Fibroblast of skin of scalp (primary cell): ENCODE measurements around the gene TPP1. TPM values are rescaled to one million over a fixed set of nuclear protein-coding genes. Genes with fewer than 3 reads are reported as not detected.

Experiments used
- DNase-seq: peaks from one replicate; pipeline ENCODE4 v3.0.0-alpha.2; 2013
- polyA plus RNA-seq, 2 experiments: library from polyadenylated mRNA; unstranded; fragments of 120-200 nt; gene quantifications; one replicate each; pipeline ENCODE4 v1.2.1, GENCODE V29; 2013; ENCODE audit not compliant: insufficient read length in 2 of 2

TPP1 gene
- polyA plus RNA-seq (2013, experiment 1 of 2; ENCODE audit: insufficient read length): 62.1 TPM
- 72.3 TPM for polyA plus RNA-seq (2013, experiment 2 of 2; ENCODE audit: insufficient read length)

DNA sequence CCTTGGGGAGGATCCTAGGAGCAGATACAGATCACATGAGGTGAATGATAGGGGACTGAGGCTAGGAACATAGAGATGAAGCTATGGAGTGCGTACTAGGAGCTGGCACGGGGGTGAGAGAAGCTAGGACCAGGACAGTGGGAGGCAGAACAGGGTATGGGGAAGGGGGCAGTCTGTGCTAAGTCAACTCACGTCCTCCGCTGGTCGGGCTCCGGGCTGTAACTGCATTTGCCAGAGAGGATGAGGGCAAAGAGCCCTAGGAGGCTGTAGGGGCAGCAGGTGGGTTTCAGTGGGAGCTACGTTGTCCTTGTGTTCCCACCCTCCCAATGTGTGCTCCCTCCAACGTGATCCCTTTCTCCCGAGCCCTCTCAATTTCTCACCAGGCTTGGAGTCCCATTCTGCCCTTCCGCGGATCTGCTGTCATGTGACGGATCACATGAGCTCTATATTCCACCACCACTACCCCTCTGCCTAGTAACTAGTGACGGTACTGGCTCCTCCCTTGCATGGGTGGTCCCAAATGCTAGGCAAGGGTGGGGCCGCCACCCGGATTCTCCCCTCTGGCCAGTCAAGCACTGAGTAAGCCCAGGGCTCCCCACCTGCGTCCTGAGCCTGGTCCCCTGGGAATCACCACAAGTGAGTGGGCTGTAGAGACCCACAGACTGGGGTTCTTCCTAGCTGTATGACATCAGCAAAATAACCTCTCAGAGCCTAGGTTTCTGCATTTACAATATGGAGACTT is at the start of gene TPP1:
TSS of gene TPP1 (minus strand) at position 419 of the 742 bp plus-strand sequence. CDS start at position 397, 22 bp downstream.
- DNase-seq: peak; percentile 96

DNA sequence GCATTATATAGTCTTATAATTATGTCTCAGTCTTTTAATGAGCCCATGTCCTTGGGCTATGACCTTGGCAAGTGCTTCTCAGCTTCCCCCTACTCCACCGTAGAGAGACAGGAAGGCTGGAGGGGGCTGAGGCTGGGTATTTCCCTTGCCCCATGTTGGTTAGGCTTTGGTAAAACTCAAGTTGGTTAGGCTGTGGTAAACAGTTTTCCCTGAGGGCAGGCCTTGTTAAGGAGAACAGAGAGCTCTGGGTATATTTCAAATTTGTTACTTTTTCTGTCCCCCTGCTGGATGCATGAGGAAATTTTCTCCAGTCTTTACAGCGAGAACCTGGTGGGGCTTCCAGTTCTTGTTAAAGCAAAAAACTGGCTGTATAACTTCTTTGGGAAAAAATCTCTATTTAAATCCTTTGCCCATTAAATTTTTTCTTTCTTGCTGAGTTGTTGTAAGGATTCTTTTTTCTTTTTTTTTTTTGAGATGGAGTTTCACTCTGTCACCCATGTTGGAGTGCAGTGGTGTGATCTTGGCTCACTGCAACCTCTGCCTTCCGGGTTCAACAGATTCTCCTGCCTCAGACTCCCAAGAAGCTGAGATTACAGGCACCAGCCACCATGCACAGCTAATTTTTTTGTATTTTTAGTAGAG is 48.6 kb upstream of the TPP1 start:
- peak; percentile 50 for DNase-seq

DNA sequence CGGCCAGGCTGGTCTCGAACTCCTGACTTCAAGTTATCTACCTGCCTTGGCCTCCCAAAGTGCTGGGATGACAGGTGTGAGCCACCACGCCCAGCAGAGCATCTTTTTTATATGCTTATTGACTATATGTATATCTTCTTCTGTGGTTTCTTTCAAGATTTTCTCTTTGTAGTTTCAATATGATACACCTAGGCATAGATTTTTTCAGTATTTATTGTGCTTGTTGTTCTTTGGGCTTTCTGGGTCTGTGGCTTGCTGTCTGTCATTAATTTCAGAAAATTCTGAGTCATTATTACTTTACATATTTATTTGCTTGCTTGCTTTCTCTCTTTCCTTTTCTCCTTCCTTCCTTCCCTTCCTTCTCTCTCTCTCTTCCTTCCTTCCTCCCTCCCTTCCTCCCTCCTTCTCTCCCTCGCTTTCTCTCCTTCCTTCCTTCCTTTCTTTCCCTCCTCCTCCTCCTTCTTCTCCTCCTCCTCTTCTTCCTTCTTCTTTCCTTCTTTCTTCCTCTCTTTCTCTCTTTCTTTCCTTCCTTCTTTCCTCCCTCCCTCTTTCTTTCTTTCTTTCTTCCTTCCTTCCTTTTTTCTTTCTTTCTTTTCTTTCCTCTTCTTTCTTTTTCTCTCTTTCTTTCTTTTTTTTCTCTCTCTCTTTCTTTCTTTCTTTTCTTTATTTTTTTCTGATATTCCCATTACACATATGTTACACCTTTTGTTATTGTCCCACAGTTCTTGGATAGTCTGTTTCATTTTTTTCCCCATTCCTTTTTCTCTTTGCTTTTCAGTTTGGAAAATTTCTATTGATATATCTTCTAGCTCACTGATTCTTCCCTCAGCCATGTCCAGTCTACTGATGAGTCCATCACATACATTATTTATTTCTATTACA is 47.3 kb upstream of the TPP1 start:
- DNase-seq: no peak

DNA sequence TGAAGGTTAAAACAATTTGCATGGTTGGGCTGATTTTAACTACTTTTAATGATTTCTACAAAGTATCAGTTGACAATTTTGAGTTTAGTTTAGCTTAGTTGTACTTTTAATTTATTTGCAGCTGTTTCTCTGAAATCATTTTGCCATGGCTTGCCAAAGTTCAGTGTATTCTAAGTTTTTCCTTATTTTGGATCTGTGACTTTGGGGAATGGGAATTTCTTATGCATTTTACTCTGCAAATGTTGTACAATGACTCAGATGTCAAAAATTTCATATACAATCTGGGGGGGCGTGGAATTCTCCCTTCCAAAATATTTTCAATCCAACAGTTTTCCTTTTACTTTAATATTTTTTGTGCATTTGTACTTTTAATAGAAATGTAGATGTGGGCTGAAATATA is 45.3 kb upstream of the TPP1 start:
- peak; percentile 63 for DNase-seq

DNA sequence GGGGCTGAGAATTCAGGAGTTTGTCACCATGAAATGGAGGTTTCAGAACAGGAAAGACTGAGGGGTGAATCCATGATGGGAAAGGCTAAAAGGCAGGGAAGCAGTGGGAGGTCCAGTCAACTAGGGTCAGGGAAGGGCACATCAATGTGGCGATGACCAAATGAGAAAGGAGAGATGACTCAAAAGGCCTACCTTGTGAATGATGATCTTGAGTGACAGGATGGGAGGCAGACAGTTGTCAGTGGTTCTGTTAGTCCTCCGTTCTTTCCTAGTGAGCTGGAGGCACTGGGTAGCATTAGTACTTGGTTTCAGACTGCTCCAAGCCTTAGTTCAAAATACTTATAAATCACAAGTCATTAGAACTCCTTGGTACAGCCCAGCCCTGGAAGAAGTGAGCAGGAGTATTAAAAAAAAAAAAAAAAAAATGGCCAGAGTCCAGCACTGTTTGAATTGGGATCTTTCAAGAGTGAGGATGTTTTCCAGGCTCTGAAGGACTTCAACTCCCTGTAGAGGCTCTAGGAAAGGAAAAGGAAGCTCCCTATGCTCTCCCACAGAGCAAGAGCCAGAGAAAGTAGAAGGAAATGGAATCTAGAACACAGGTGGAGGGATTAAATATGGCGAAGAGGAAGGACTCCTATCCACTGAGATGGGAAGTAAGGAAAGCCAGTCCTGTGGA is 44.7 kb upstream of the TPP1 start:
- DNase-seq: peak; percentile 17

DNA sequence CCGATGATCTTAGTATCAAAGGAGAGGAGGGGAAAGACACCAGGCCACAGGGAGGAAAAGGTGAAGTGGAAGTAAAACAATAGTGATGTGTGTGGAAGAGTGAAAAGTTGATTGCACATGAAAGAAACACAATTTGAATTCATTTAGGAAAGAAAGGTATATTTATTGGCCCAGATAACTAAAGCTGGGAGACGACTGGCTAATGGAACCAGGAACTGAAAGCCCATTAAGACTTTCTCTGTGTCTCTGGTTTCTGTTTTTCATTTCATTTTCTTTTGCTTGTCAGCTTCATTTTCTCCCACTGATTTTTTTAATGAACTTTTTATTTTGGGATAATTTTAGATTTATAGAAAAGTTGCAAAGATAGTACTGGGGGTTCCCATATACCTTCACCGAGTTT is 41.5 kb upstream of the TPP1 start:
- no peak for DNase-seq

DNA sequence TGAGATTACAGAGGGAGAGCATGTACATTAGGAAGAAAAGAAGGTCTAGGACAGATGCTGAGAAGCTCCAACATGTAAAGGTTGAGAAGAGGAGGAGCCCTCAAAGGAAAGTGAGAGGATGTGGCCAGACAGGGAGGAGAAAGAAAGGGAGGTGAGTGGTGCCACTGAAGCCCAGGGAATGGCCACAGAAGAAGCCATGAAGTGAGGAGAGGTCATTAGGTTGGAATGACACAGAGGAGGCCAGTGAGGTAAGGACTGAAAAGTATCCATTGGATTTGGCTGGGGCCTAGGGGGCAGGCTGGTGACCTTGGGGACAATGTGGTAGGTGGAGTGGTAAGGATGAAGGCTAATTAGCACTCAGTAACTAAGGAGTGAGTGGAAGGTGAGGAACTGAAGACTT is 39.4 kb upstream of the TPP1 start:
- DNase-seq: no peak

DNA sequence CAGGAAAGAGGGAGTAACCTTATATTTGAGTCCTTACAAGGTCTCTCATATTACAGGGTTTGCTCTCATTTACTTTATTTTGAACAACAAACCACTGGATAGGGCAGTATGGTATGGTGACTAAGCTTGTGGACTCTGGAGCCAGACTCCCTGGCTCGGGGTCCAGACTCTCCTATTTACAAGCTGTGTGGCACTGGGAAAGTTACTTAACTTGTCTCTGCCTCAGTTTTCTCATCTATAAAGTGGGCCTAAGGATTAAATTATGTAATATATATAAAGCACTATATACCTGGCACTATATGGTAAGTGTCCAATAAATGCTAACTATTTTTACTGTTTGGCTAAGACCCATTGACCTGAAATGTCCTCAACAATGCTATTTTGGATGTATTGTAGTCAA is 38.1 kb upstream of the TPP1 start:
- peak; percentile 29 for DNase-seq

DNA sequence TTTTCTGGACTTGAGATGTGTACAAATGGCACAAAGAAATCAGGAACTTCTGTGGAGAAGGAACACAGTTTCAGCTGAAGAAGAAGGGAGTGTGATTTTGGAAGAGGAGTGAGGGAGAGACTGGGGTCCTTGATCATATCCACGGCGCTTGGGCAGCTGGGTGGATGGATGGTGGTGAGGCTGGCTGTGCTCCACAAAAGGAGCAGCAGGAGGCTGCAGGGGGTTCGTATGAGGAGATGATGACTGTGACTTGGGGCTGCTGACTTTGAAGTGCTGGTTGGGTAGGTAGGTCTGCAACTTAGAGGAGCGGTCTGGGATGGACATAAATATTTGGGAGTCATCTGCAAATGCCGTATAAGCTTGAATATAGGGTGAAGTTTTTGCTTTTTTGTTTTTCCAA is 37.7 kb upstream of the TPP1 start:
- peak; percentile 9 for DNase-seq

DNA sequence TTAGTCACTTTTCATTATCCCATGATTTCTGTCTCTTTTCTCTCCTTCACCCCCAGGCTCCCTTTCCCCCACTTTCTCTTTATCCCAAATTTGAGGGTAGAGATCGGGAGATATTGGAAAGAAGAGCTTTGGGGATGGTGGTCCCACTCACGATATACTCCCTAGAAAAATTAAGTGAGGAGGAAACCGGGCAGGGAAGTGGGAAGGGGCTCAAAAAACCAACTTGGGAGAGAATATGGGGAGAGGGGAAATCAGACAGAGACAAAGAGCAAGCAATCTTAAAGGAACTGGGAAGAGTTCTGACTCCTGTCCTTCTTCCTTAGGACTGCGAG is 37.3 kb upstream of the TPP1 start:
- DNase-seq: no peak

DNA sequence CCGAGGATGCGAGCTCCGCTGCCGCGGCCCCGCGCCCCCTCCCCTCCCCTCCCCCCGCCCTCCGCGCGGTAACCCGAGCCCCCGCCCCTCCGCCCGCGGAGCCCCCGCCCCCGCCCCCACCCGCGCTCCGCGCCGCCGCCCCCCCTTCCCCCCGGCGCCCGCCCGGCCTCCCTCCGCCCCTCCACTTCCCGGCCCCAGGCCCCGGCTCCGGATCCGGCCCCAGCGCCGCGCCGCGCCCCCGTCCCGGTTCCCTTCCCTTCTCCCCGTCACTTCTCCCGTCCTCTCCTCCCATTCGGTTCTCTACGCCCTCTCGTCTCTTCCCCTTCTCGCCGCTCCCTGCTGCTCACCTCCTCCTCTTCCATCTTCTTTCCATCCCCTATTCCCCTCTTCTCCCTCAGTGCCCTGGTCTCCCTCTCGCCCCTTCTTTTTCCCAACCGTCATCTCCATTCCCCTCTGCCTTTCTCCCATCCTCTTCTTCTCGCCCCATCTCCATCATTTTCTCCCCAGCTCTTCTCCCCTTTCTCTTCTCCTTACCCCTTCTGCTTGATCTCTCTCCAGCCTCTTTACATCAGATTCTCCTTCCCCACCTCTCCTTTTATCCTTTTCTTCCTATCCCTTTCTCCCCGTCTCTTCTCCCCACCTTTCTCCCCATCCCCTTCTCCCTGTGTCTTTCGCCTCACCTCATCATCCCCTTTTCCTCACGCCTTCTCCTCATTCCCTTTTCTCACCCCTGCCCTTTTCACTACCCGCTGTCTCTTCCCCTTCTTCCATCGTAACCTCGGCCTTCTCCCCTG is 36.8 kb upstream of the TPP1 start, which contains the start of gene DCHS1:
TSS of gene DCHS1 (minus strand) at position 20 of the 794 bp plus-strand sequence. CDS start 14,196 bp downstream, outside the sequence.
- DNase-seq: peak; percentile 29

DNA sequence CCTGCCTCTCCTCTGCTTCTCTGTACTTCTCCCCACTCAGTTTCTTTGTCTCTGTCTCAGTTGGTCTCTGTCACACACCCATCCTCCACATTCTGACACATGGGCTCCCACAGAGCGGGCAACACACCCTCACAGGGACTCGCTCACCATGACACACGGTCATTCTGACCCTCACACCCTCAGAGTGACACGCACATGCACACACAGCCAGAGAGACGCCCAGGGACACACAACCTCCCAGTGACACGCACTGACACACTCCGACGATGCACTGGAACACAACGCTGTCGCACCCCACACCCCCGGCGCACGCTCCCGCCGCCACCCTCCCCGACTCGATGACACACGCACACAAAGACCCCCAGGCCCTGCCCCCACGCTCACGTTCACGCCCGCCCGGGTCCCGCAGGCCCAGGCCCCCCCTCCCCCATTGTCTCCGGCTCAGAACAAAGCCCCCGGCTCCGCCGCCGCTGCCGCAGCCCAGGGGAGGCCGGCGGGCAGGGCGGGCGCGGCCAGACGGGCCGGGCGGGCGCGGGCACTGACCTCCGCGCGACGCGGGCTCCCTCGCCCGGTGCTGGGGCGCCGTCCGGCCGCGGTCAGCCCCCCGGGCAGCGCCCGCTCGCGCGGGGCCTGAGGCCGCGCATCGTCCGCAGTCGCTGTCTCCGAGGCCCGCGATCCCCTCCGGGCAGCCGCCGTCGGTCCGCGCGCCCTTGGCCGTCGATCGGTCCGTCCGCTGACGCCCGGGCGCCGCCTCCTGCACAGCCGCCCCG is 36.0 kb upstream of the TPP1 start:
- peak; percentile 52 for DNase-seq

DNA sequence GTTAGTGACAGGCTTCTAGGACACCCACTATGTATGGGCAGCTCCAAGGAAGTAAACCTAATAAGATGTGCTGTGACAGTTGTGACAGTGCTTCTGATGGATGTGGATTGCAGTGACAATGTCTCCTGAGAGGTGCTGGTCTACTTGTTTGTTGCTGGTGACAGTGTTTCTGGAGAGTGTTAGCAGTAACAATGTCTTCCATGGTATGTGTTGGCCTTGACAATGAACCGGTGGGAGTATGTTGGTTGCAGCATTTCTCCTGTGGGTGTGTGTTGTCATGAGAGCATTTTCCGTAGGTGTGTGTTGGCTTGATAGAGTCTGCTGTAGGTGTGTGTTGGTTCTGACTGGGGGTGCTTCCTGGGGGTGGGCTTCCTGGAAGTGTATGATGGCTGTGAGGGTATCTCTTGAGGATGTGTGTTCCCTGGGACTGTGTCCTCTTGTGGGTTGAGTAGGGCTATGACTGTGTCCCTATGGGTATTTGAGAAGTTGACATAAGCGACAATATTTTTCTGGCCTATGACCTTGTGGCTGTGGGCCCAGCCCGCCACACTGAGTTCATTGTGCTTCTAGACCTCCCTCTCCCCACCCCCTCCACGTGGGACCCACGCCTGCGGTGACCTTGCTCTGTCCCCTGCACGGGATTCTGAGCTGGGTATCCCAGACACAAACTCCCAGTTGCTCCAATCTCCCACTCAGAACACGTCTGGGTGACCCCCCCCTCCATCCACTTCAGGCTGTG is 35.2 kb upstream of the TPP1 start:
- DNase-seq: no peak

DNA sequence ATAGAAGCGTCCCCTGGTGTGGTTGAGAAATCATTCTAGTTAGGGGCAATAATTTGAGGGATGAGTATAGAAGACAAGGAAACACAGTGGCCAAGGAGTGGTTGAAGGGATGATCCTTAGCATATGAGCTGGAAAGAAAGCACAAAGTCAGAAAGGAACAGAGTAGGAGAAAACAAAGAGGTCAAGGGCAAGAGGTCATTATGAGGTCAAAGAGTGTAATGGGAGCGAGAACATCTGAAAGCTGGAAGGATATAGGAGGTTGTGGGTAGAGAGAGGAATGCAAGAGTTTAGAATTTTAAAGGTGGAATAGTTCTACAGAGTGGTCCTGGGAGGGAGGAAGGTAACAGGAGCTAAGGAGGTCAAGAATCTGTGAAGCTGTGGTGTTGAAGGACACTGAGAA is 34.4 kb upstream of the TPP1 start:
- DNase-seq: no peak

DNA sequence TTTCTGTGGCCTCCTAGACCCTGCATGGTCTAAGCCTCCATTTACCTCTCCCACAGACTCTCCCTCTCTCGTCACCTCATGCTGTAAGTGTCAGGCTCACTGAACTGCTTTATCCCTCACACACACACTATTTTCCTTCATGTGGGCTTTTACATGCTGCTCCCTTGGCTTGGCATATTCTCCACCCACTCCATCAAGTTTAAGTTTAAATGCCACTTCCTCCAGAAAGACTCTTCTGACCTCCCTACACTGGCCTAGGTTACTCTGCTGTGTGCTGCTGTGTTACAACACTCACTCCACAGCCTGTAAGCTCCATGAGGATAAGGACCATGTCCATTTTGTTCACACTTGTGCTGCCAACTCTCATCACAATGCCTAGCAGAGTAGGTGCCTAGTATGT is 33.9 kb upstream of the TPP1 start:
- DNase-seq: no peak

DNA sequence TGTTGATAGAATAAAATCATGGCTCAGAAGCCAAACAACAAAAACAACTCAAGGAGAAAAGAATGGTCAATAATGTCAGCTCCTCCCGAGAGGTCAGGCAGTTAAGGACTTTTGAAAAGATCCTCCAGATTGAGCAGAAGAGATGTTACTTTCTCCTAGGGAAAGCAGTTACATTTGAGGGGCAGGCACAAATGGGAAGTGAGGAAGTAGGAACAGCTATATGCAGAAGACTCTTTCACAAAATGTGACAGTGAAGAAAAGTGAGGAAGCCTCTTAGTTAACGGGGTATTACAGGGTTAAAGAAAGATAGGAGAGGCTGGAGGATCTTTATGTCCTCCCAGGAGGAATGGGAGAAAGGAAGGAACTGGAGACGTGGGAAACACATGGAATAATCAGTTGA is 33.0 kb upstream of the TPP1 start:
- DNase-seq: no peak

DNA sequence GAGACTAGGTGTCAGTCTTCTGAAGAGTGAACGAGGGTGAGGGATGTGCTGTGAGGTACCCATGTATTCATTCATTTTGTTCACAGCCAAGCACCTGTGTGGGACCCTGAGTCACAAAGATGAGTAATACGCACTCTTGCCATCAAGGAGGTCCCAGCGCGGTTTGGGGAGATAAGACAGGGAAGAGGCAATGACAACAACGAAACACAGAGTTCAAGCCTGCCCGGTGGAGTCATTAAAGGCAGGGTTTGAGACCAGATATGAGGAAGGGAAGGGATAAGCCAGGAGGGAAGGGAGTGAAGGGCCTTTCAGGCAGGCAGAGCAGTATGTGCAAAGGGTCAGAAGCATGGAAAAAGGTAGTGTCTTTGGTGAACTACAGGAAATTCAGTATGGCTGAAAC is 31.8 kb upstream of the TPP1 start:
- DNase-seq: no peak

DNA sequence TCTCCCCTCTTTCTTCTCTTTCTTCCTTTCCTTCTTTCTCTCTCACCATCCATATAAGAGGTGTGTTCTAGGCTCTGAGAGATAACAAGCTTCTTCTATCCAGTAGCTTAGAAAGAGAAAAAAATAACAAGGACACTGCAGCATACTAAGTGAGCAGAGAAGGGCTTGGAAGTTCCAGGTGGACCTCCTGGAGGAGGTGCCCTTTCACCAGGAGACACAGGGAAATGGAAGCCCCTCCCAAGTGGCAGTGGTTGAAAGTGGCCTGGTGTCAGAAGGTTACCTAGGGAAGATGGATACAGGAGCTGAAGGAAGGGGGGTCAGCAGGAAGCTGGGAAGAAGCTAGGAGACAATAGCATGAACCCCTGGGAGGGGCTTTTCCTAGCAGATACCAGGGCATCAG is 30.9 kb upstream of the TPP1 start:
- no peak for DNase-seq

DNA sequence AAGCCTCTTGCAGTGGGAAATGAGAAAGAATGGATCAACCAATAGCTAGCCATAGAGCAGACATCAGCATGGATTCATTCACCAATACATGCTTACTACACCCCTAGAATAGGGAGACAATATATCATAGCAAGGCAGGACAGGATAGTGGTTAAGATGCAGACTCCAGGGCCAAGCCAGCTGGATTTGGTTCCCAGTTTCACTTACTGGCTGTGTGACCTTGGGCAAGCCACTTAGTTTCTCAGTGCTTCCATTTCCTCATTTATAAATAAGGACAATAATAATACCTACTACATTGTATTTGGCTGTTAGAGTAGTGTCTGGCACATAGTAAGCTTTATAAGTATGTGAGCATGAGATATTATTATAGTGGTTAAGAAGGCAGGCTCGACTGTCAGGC is 29.3 kb upstream of the TPP1 start:
- DNase-seq: no peak

DNA sequence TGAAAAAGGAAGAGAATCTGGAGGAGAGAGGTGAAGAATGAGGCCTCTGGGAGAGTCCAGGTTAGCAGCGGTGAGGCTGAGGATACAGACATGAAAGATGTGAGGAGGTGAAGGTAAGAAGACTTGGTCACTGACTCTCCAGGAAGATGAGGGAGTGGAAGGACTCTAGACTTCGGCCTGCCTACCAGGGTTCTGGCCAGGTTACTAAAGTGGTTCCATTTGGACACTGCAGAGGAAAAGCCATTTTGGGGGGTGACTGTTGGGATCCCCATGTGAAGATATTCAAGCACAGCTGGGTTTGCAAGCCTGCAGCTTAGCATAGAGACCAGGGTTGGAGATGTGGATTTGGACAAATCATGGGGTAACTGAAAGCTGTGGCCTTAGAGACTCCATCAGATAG is 28.6 kb upstream of the TPP1 start:
- no peak for DNase-seq
